Measurements from ENCODE around the gene LIMCH1.
"Not testable (repeated sequence)": the region's sequence is repeated elsewhere in the genome, so short reads cannot be mapped to it uniquely, and the experiment has no call there.

LIMCH1 gene

DNA sequence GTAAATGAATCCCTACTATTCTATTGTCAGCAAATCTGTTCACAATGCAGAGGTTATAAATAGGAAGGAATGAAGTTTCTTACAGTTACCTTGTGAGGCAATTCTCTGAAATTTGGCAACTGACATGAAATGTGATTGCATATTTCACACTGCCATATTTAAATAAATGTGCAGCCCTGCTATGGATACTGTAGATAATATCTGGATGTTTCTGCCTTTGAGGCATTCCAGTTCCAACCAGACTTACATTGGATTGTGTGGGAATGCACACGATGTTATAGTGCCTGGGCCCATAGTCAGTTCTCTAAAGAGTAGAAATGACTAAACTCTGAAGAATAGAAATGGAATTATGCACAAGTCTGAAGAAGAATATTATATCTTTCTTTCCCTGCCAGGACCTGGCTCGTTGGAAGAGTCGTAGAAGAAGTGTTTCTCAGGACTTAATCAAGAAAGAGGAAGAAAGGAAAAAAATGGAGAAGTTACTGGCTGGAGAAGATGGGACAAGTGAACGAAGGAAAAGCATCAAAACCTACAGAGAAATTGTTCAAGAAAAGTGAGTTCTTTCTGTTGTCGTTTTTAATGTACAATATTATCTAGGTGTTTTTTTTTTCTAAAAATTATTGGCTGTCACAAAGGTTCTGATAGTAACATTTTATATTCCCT, 107.9 kb downstream of the LIMCH1 start:
- DNase-seq: no peak

DNA sequence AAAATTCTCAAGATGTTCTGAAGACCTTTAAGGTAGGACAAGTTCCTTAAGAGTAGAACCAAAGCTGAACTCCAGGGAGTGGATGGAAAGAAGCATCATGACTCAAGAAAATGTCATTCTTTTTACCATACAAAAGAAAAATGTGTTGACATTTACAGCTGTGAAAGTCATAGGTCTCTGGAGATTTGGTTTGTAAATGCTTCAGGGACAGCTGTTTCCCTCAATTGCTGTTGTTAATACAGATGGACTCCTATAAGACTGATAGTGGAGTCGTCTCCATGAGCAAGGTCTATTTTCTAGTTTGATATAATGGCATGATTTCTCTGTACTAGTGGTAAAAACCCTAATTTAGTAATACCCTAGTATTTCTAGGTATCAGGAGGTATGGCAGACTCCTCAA, 108.9 kb downstream of the LIMCH1 start:
- no peak for DNase-seq

DNA sequence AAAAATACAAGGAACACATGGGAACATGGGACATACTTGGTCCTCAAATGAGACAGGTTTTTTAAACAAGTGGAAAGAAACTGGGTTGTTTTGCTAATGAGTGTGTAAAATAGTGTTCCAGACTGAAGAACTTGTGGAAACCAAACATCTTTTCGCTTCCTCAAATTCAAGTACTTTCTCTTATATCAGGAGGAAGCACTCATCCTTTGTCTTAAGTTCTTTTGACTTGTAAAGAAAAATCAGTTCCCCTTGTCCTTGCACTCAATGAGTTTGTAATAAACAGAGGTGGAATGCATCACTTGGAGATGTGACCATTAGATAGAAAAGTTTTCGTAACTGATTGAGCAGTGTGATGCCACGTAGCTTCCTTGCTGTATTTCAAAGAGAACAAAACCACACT, 109.4 kb downstream of the LIMCH1 start:
- no peak for DNase-seq

GRCh38 chr4:41651150-41651549, 113.2 kb downstream of the LIMCH1 start:
- not testable (repeated sequence) for DNase-seq

DNA sequence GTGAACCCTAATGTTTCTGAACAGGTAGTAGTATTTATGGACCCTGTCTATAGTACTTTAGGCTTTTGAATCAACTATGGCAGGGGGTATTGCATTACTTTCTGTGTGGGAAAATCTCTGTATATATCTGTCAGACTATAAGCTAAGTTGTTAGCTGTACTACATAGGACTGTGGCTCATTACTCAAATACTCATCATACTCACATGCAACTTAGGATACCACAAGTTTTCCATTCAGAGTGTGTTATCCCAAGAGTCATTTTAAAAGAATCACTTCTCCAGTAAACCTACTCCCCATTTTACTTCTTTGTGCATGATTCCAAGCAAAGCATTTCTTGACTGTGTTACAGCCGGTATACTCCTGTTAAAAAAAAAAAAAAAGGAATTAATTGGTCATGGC, 115.0 kb downstream of the LIMCH1 start:
- DNase-seq: no peak

DNA sequence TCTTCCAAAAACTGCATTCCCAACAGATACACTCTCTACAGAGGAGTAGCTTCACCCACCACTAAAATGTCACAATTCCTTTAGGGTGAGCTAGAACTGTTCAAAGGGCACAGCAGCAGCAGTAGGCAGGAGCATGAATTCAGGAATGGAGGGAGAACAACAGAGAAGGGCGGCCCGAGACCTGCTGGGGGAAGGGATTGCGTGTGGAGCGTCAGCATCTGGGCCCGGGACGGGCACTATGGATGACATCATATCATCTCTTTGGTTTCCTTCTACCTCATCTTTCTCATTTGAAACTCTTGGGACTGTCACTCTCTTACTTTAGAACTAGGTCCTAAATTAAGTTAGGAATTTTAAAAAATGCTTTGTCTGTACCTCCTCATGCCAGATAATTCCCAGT, 115.6 kb downstream of the LIMCH1 start:
- DNase-seq: no peak

DNA sequence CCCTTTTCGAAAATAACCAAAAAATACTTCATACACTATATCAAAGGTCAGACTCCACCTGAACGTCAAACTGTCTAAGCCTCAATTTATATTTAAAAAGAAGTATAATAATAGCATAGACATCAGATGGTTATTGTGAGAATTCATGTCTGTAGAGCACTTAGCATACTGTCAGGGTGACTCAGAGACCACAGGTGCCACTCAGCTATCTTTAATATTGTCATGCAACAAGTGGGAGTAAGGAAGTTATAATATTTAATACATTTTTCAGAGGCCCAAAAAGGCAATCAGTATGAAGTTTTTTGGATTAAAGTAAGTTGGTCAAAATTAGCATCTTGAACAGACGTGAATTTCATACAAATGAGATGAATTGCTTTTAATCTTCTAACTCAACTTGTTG, 117.2 kb downstream of the LIMCH1 start:
- DNase-seq: no peak

- DNase-seq: no peak
These were observed 118.1 kb downstream of the LIMCH1 start for GRCh38 chr4:41656106-41656505.

DNA sequence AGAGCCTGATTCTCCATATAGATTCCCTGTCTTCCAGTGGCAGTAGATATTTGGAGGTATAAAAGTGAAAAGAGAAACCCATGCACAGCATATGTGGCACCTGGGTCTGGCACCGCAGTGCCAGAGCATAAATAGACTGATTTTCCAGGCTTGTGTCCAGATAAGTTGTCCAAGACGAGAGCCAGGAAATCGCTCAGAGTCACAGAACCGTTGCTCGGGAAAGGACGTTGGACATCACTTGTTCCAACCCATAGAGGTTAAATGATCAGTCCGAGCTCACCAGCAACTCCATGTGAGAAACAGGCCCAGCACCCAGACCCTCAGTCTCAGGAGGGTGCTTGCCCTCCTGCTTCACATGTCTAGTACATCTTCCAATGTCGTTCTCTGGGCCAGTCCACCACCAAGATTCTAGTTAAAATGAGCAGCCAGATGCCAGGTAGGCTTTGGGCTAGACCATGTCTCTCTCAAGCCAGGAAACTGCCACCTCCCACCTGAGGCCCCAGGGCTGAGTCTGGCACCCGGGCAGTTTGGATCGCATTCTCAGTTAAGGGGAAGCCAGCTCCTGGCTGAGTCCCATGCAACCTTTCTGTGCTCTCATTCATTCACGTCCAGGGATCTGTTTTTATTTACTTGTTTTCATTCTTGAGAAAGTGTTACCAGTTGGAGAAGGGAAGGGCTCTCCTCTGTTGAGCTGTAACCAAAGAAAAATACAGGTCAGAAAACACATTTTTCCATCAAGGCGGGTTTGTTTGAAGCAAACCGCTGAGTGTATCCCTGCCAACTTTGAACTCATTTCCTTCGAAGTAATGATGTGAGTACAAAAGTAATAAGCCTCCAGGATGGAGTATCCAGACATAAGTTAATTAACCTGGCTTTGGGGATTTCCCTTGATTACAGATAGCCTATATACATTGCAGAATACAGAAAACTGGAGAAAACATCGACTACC, 118.9 kb downstream of the LIMCH1 start:
- no peak for DNase-seq

GRCh38 chr4:41657561-41657960, 119.6 kb downstream of the LIMCH1 start:
- DNase-seq: no peak

DNA sequence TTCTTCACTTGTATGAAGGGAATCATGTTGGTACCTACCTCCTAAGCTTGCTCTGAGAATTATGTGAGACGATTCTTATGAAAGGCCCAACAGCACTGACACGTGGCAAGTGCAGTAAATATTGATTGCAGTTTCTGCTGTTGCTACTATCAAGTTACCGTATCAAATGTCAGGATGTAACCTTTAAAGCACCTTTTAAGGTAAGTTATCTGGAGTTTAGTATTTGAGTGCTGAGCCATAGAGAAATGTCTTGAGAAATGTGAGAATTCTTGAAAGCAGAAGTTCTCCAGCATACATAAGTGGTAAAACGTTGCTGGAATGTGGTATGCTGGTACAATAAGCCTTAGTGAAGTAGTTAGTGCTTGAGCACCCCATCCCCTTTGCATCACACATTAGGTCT, 120.2 kb downstream of the LIMCH1 start:
- no peak for DNase-seq

DNA sequence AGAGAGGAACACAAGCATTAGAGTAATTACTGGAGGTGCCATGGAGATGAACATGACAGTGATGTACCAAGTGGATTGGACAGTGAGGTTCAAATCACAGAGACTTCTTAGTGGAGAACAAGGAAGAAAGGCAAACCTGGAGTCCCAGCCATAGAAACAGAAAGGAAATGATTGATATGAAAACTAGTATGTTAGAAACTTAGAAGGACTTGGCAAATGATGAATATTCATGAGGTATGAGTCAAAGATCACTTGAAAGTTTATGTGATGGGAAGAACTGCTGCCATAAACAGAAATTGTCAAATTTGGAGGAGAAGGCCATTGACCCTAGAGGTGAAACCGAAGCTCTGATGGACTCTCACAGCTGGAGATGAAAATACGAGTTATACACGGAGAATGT, 122.4 kb downstream of the LIMCH1 start:
- no peak for DNase-seq

GRCh38 chr4:41661442-41662076, 123.6 kb downstream of the LIMCH1 start:
- peak; percentile 7 for DNase-seq

- no peak for DNase-seq
These were observed 127.8 kb downstream of the LIMCH1 start for GRCh38 chr4:41665636-41666207.

GRCh38 chr4:41668024-41668423, 130.1 kb downstream of the LIMCH1 start:
- DNase-seq: no peak

DNA sequence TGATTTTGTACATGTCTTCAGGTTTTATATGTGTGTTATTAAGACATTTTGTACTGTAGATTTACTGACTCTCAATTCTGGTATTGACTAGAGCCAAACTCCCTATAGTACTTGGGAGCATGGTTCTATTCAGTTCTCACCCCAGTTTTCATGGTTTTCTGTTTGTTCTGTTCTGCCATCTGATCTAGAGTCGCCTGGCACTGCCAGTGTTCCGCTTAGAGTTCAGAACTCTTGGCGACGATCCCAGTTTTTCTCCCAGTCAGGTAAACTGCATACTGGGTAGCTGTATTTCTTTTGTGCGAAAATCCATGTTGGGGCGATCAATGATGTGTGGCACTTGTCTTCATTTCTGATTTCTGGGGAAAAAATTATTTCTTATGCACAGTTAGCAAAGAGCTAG, 132.6 kb downstream of the LIMCH1 start:
- DNase-seq: no peak

DNA sequence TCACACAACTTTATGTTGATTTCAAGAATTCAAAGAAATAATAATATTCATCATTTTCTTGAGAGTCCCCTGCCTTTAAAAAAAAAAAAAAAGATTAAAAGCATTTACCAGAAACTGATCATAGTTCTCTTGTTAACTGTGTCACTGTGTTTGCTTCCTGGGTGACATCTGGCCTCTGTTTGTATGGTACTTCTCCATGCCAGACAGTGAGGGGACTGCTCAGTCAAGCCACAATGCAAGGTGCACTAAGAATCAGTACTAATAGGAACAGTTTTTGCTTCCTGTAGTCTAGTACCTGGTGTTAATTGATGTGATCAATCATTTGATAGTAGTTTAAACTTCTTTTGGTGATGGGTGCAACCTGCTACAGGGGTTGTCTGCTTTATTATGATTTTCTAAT, 133.0 kb downstream of the LIMCH1 start:
- no peak for DNase-seq

DNA sequence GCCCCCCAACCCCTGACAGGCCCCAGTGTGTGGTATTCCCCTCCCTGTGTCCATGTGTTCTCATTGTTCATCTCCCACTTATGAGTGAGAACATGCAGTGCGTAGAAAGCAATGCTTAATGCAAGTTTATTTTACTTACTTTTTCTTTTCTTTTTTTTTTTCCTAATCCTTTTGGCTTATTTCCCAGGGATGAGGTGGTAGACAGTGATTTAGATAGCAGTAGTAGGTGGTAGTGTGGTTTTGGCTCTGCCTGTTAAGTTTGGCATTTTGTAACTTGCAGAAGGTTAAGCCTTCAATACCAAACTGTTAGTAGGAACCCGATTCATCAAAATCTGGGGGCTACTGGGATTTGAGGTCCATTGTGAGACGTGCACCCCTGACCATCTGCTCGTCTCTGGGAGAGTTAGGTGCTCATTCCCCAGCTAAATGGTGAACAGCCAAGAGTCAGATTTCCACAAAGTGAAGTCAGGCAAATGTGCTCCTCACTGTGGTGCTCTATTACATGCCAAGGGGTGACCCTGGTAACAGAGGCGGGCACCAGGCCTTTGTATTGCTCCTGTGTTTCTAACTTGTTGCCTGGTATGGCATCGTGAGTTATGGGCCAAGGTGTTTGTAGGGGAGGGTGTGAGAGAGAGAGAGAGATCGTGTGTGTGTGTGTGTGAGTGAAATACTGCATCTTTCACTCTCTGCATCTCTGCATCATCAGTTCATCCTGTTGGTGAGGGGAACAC, 140.3 kb downstream of the LIMCH1 start:
- no peak for DNase-seq

DNA sequence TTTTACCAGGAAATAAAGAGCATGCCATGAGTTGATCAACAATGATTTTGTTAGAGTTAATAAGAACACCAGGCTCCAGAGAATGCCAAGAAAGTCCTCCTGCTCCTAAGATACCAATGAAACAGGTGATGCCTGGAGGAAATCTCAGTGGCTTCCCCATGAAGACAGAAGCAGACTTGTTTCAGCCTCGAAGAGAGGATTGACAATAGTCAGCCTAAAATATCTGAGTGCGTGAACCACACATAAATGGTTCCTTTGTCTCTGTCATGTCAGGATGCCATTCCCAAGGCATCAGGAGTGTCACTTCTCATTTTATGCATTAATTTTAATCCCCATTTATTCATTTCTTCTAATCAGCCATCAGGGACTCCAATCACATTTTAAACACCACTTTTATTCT, 141.0 kb downstream of the LIMCH1 start:
- DNase-seq: no peak

DNA sequence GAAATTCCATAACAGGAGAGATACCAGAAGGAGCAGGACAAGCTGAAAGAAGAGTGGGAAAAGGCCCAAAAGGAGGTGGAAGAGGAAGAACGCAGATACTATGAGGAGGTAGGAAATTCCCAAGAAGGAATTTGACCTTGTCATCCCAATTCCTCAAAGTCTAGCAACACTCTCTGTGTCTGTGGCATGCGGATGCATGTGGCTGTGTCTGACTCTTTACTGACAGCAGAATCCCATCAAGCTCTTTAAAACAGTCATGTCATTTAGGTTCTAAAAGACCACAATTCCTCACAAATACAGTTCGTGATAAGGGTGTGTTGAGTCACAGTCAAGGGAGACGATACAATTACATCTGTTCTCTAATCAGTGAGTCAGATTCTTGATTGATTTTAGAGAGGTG, 142.0 kb downstream of the LIMCH1 start:
- DNase-seq: no peak

GRCh38 chr4:41681054-41681453, 143.1 kb downstream of the LIMCH1 start:
- no peak for DNase-seq

GRCh38 chr4:41683326-41683725, 145.4 kb downstream of the LIMCH1 start:
- no peak for DNase-seq

DNA sequence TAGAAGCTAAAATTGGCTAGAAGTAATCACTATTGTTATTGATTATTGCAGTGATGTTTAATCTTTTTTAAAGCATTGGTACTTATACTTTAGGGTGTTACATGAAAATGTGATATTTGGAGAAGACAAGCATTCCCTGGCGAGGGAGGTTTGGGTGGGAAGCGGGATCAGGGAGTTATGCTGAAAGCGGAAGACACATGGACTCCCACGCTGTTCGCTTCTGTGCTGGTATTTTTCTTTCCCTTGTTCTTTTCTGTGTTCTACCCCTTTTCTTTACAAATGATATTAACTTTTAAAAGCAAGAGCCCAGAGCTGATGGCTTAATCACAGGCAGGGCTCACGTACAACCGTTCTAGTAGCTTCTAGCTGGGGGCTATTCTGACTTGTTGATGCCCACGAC, 148.9 kb downstream of the LIMCH1 start:
- DNase-seq: no peak
